NCI-H748 (cell line): Measurements from ENCODE around the gene CTAG1B.
"Not testable (repeated sequence)": the region's sequence is repeated elsewhere in the genome, so short reads cannot be mapped to it uniquely, and the experiment has no call there.

Experiments used
- DNase-seq: peaks from one replicate; lab custom pipeline; 2025; ENCODE audit not compliant: unreplicated experiment; lab: John Stamatoyannopoulos, UW

Gene CTAG1B

DNA sequence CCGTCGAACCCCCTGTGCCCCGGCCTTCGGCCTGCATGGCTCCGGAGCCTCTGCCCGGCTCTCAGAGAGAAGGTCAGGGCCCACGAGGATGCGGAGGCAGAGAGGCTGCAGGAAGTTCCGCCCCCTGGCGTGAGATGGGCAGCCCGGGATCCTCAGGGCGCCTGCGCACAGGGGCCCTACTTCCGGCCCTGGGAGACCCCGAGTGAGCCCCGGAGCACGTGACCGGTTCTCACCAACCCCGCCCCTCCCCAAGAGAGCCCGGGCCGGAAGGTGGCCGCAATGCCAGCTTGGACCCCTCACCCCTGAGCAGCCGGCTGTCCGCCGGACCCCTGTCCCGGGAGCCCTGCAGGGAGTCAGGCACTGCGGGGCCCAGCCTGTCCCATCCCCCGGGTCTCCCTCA is at the start of gene CTAG1B:
Gene CTAG1B, minus strand, starts transcription at position 101 of the 400 bp plus-strand sequence. Its CDS starts 64 bp downstream, at position 37.
- DNase-seq, result not testable (repeated sequence)

- no peak for DNase-seq
These were observed 42.8 kb upstream of the CTAG1B start for GRCh38 chrX:154661899-154662298.

GRCh38 chrX:154661170-154661569 is 42.1 kb upstream of the CTAG1B start:
- no peak for DNase-seq

DNA sequence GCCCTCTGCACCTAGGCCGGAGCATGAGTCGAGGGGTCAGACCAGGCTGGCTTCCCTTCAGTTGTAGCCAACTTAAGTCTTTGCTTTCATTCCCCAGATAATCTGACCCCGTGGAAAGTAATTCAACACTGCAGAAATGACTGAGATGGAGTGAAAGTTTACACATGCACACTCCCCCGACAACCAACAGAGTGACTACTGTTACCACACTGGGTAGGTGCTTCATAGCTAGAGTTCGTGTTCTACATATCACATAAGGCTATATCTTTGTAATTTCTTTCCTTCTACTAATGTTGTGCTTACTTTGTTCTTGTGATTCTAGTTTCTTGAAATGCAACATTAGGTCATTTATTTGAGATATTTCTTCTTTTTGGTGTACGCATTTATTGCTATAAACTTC is 41.5 kb upstream of the CTAG1B start:
- DNase-seq, result no peak

DNA sequence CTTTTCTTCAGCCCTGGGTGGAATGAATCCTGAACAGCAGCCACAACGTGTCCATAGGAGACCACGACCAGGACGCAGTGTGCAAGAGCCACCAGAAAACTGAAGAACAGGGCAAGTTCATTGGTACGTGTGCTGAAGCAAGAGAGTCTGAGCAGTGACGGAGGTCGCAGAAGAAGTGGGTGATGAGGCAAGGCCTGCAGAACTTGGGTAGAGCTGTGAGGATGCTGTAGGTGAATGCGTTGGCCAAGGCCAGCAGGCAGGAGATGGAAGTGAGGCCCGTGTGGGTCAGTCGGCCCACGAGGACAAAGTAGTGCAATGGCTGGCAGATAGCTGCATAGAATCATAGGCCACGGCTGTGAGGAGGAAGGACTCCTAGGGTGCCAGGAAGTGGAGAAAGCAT is 39.9 kb upstream of the CTAG1B start:
- no peak for DNase-seq

DNA sequence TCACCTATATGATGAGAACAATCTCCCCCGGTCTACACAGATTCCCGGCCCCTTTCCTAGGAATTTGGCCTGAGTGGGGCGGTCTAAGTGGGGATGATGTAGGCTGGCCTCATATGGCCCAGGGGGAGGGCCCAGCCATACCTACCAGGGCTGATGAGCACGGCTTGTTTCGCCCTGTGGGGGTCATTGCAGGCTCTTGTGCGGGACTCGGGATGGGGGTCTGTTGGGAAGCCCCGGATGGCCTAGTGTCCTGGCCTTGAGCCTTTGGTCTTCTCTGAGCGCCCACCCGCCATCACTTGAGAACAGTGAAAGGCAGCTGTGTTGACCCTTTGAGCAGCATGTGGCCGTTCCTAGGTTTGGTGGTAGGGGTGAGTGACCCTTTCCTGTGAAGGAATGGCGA is 39.1 kb upstream of the CTAG1B start:
- no peak for DNase-seq

DNA sequence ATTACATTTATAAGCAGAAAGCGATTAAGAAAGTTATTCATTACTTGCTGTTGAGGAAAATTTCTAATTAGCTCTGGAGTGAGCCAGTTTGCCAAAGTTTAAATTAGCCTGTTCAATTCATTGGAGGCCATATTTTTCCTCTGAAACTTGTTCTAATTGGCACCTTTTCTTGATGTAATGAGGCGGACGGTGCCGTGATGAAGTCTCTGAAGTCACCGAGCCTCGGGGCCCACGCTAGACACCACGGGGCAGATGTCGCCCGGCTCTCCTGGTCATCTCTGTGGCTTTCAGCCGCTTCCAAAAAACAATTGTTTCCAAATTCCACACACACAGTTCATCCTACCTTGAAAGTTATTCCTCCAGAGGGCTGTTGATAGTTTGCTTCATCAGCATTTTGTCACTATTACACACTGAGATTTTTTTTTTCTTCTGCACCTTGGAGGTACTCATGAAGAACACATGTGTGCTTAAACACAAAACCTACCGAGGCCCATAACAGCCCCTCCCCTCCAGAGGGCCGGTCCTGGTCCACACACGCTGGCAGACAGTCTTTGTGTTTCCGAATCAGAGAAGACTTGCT is 38.2 kb upstream of the CTAG1B start:
- DNase-seq, result no peak

- DNase-seq, result no peak
These were observed 36.7 kb upstream of the CTAG1B start for GRCh38 chrX:154655786-154656185.

GRCh38 chrX:154655346-154655745 is 36.3 kb upstream of the CTAG1B start:
- no peak for DNase-seq

GRCh38 chrX:154654925-154655324 is 35.8 kb upstream of the CTAG1B start:
- no peak for DNase-seq

GRCh38 chrX:154654372-154654771 is 35.3 kb upstream of the CTAG1B start:
- DNase-seq, result no peak

DNA sequence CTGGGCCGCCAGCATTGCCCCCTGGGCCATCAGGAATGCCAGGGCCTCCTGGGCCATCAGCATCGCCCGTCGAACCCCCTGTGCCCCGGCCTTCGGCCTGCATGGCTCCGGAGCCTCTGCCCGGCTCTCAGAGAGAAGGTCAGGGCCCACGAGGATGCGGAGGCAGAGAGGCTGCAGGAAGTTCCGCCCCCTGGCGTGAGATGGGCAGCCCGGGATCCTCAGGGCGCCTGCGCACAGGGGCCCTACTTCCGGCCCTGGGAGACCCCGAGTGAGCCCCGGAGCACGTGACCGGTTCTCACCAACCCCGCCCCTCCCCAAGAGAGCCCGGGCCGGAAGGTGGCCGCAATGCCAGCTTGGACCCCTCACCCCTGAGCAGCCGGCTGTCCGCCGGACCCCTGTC is 34.3 kb upstream of the CTAG1B start, which contains the start of gene CTAG2:
Gene CTAG2, minus strand, starts transcription at position 167 of the 400 bp plus-strand sequence. Its CDS starts 64 bp downstream, at position 103.
- not testable (repeated sequence) for DNase-seq

- DNase-seq, result no peak
These were observed 33.9 kb upstream of the CTAG1B start for GRCh38 chrX:154653048-154653401.

DNA sequence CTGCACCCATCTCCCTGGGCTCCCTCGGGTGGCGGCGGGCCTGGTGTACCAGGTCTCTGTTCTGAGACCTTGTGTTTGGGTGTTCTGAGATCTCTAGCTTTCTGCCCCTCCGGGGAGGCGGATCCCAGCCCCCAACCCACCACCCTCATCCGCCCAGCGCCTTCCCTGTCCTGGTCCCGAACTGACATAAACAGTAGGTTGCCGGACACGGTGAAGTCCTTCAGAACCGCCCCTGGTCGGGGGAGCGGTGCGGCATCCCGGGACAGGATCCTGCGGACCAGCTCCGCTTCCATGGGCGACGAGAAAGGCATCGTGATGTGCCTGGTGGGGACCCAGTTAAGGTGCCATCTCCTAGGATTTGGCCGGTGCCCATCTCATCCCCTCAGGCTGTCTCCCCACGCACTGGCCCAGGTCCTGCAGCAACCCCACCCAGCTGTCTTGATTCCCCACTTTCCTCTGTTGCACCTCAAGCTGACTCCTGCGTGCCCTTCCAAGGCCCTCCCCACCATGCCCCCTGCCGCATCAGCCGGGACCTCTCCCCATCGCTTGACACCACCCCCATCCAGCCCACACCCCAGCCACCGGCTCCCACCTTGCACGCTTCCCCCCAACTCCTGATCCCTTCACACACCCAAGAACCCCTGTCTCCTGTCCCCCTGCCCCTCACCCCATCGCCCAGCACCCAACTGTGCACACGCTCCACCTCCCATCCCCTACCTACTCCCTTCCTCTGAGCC is 33.4 kb upstream of the CTAG1B start:
- no peak for DNase-seq

- no peak for DNase-seq
These were observed 31.1 kb upstream of the CTAG1B start for GRCh38 chrX:154650221-154650510.

GRCh38 chrX:154649503-154650220 is 30.6 kb upstream of the CTAG1B start:
- DNase-seq, result no peak

- DNase-seq, result no peak
These were observed 29.8 kb upstream of the CTAG1B start for GRCh38 chrX:154648931-154649330.

DNA sequence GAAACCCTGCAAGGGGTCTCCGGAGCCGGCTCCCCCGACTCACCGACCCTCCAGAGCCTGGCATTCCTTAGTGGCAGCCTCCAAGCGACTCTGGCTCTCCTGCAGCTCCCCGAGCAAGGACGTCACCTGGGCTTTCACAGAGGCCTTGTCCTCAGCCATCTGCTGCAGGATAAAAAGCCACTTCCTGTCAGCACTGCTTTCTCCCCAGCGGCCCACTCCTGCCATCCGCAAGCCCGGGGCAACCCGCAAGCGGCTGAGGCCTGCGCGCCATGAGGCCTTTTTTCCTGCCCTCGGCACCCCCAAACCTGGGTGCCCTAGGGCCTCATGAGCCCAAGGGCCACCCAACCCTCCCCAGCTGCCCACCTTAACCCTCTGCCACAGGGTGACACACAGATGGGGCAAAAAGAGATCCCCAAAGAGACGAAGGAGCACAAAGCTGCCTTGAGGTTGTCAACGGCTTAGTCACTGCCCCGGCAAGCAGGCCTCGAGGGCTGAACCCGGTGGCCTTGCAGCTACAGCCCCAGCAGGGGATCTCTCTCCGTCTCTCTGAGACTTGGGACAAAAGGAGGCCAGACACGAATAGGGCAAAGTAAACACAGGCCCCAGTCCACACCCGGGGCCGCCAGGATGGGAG is 26.8 kb upstream of the CTAG1B start:
- not testable (repeated sequence) for DNase-seq

DNA sequence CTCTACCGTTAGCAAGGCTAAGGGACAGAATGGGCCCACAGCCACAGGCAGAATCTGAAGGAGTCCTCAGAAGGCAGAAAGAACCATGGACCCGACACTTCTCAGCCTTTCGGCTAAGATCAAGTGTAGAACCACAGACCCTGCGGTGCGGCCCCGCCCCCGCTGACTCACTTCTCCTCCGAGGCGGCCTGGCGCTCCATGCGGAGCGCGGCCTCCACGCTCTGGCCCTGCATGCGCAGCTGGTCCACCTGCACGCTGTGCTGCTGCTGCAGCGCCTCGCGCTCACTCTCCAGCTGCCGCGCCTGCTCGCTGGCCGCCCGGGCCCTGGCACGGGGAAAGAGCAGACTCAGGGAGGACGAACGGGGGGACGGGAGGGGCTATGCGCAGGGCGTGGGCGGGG is 24.6 kb upstream of the CTAG1B start:
- DNase-seq, result not testable (repeated sequence)

GRCh38 chrX:154641740-154642139 is 22.7 kb upstream of the CTAG1B start:
- DNase-seq, result not testable (repeated sequence)

DNA sequence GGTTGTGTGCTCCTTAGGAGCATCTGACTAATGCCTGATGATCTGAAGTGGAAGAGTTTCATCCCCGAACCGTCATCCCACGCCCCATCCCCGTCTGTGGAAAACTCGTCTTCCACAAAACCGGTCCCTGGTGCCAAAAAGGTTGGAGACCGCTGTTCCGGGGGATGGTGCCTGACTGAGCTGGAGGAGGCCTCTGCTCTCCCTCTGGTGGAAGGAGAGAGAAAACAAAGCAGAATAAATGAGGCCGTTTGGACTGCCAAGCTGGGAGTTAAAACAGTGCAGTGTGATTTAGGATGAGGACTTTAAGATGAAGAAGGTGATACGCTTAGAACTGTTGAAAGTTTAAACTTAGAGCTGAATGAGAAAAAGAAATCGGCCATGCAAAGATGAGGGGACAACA is 14.6 kb upstream of the CTAG1B start:
- DNase-seq, result not testable (repeated sequence)

GRCh38 chrX:154630949-154631348 is 11.9 kb upstream of the CTAG1B start:
- not testable (repeated sequence) for DNase-seq
